Astrocyte (in vitro differentiated cells and primary cell): Measurements from ENCODE around the gene IER3. TPM values are rescaled to one million over a fixed set of nuclear protein-coding genes. Genes with fewer than 3 reads are reported as not detected.

Source experiments
- DNase-seq: peaks from one replicate; pipeline ENCODE4 v3.0.0-alpha.2; 2010; ENCODE audit warnings: low read depth
- FAIRE-seq: peaks from 2 replicates; lab custom pipeline; 2011; peaks lifted over from hg19 to GRCh38; lab: Jason Lieb, UNC
- H2AFZ ChIP-seq: 2 replicates; pipeline ENCODE4 v1.6.0; 2012; ENCODE audit warnings: low read depth, low read length, inconsistent platforms
- H3K27ac ChIP-seq: 2 replicates; pipeline ENCODE4 v1.5.1; 2011; ENCODE audit warnings: low read depth, low read length, inconsistent platforms
- H3K27me3 ChIP-seq: 2 replicates; pipeline ENCODE4 v1.6.0; 2011; ENCODE audit warnings: low read length, inconsistent platforms; ENCODE audit not compliant: insufficient read depth
- H3K36me3 ChIP-seq: 2 replicates; pipeline ENCODE4 v1.5.1; 2011; ENCODE audit warnings: low read length, inconsistent platforms; ENCODE audit not compliant: insufficient read depth
- H3K4me1 ChIP-seq: 2 replicates; pipeline ENCODE4 v1.5.1; 2011; ENCODE audit warnings: low read length, inconsistent platforms; ENCODE audit not compliant: insufficient read depth
- H3K4me2 ChIP-seq: 2 replicates; pipeline ENCODE4 v1.6.0; 2012; ENCODE audit warnings: low read length, inconsistent platforms
- H3K4me3 ChIP-seq: 2 replicates; pipeline ENCODE4 v1.5.1; 2011; ENCODE audit warnings: low read depth, mild to moderate bottlenecking, low read length, inconsistent platforms; ENCODE audit not compliant: insufficient read depth
- H3K79me2 ChIP-seq: 2 replicates; pipeline ENCODE4 v1.6.0; 2012; ENCODE audit warnings: mild to moderate bottlenecking, low read length, inconsistent platforms; ENCODE audit not compliant: insufficient read depth
- H3K9ac ChIP-seq: 2 replicates; pipeline ENCODE4 v1.6.0; 2012; ENCODE audit warnings: mild to moderate bottlenecking, low read length, inconsistent platforms
- H3K9me3 ChIP-seq: 2 replicates; pipeline ENCODE4 v1.5.1; 2012; ENCODE audit warnings: low read depth, mild to moderate bottlenecking, low read length, inconsistent platforms; ENCODE audit not compliant: insufficient read depth
- H4K20me1 ChIP-seq: 2 replicates; pipeline ENCODE4 v1.6.0; 2012; ENCODE audit warnings: low read length, inconsistent platforms; ENCODE audit not compliant: insufficient read depth
- H3K27ac Mint-ChIP-seq: one replicate; pipeline ENCODE4 v1.8.0; 2021; ENCODE audit warnings: mild to moderate bottlenecking, mixed read lengths; ENCODE audit not compliant: unreplicated experiment
- H3K27me3 Mint-ChIP-seq: one replicate; pipeline ENCODE4 v1.8.0; 2021; ENCODE audit warnings: low read depth, mixed read lengths; ENCODE audit not compliant: unreplicated experiment
- H3K36me3 Mint-ChIP-seq: one replicate; pipeline ENCODE4 v1.8.0; 2021; ENCODE audit warnings: low read depth, mixed read lengths; ENCODE audit not compliant: unreplicated experiment
- H3K4me1 Mint-ChIP-seq: one replicate; pipeline ENCODE4 v1.8.0; 2021; ENCODE audit warnings: low read depth, mixed read lengths; ENCODE audit not compliant: unreplicated experiment
- H3K4me3 Mint-ChIP-seq: one replicate; pipeline ENCODE4 v1.8.0; 2021; ENCODE audit warnings: mild to moderate bottlenecking, moderate library complexity, mixed read lengths; ENCODE audit not compliant: unreplicated experiment
- H3K9me3 Mint-ChIP-seq: one replicate; pipeline ENCODE4 v1.8.0; 2021; ENCODE audit warnings: mild to moderate bottlenecking, mixed read lengths; ENCODE audit not compliant: unreplicated experiment
- CTCF ChIP-seq: IDR thresholded peaks from 2 replicates; pipeline ENCODE4 v1.5.1; 2011; ENCODE audit warnings: low read depth, mild to moderate bottlenecking, inconsistent platforms, low read length, moderate library complexity; ENCODE audit not compliant: insufficient read depth
- EZH2 ChIP-seq: IDR thresholded peaks from 2 replicates; pipeline ENCODE4 v1.6.1; 2012; ENCODE audit warnings: mild to moderate bottlenecking, low read length, inconsistent platforms; ENCODE audit not compliant: insufficient read depth
- total RNA-seq: library from RNA; stranded (reverse); gene quantifications from 2 replicates; pipeline ENCODE4 v1.2.1, GENCODE V29; 2021

IER3 gene
- total RNA-seq, 1 donor from 2014 or later, result 221 TPM

- H3K27ac ChIP-seq, result no peak overlapping the region
- no peak overlapping the region for H2AFZ ChIP-seq
- Mint-ChIP-seq H3K4me3 (no peak overlapping the region), H3K9me3 (no peaks in the 10 kb centered on the region), H3K27me3 (no peaks in the 10 kb centered on the region), H3K4me1 (peaks cover 25% of the 10 kb centered on the region), H3K27ac (peak overlapping the region; percentile 47), H3K36me3 (peaks cover 23% of the 10 kb centered on the region)
- H3K36me3 ChIP-seq, result peaks cover 36% of the 10 kb centered on the region
- peaks cover 61% of the 10 kb centered on the region for H4K20me1 ChIP-seq
- H3K4me2 ChIP-seq, result no peak overlapping the region
- H3K4me3 ChIP-seq, result no peak overlapping the region
- no peak overlapping the region for H3K9ac ChIP-seq
- DNase-seq, result no peak
- peaks cover 34% of the 10 kb centered on the region for H3K4me1 ChIP-seq
- TF ChIP-seq CTCF, result no peak
- no peak for TF ChIP-seq EZH2
- no peaks in the 10 kb centered on the region for H3K27me3 ChIP-seq
- no peak for FAIRE-seq
- no peaks in the 10 kb centered on the region for H3K9me3 ChIP-seq
- H3K79me2 ChIP-seq, result peaks cover 37% of the 10 kb centered on the region
Measured at GRCh38 chr6:30726506-30727413, 17.6 kb downstream of the IER3 start.

GRCh38 chr6:30725713-30726505 lies 18.4 kb downstream of the IER3 start:
- peaks cover 23% of the 10 kb centered on the region for H3K36me3 Mint-ChIP-seq
- peaks cover 65% of the 10 kb centered on the region for H4K20me1 ChIP-seq

More at GRCh38 chr6:30725713-30726505, 18.4 kb downstream of the IER3 start:
- H3K9ac ChIP-seq, result peak overlapping the region; percentile 2
- no peaks in the 10 kb centered on the region for H3K9me3 ChIP-seq
- Mint-ChIP-seq H3K4me3 (peak overlapping the region; percentile 34), H3K27me3 (no peaks in the 10 kb centered on the region), H3K27ac (peak overlapping the region; percentile 83), H3K4me1 (peaks cover 25% of the 10 kb centered on the region), H3K9me3 (no peaks in the 10 kb centered on the region)
- no peaks in the 10 kb centered on the region for H3K27me3 ChIP-seq
- TF ChIP-seq CTCF, result no peak
- no peak for TF ChIP-seq EZH2
- FAIRE-seq (no peak), DNase-seq (peak; percentile 62)
- peaks cover 34% of the 10 kb centered on the region for H3K4me1 ChIP-seq
- H3K36me3 ChIP-seq, result peaks cover 39% of the 10 kb centered on the region
- H3K79me2 ChIP-seq, result peaks cover 44% of the 10 kb centered on the region
- H3K27ac ChIP-seq, result peak overlapping the region; percentile 20
- H2AFZ ChIP-seq, result no peak overlapping the region
- H3K4me3 ChIP-seq, result no peak overlapping the region
- peak overlapping the region; percentile 4 for H3K4me2 ChIP-seq
